CD14-positive monocyte (primary cell): ENCODE data around the gene CACNA1G. TPM values are rescaled to one million over a fixed set of nuclear protein-coding genes. Genes with fewer than 3 reads are reported as not detected.

Source experiments
- DNase-seq, 3 donors: peaks; one replicate each; pipeline ENCODE4 v3.0.0-alpha.2; 2011 to 2022
- H2AFZ ChIP-seq: 2 replicates; pipeline ENCODE4 v1.6.0; 2012; ENCODE audit warnings: mild to moderate bottlenecking, low read depth, low read length, inconsistent platforms; ENCODE audit not compliant: insufficient read depth, poor library complexity, severe bottlenecking
- H3K27ac ChIP-seq, 2 donors: 1 replicate in 1 of 2; 2 replicates in 1 of 2; pipeline ENCODE4 v1.5.1; 2012 to 2013; ENCODE audit warnings: low read length in 2 of 2, control low read depth in 1 of 2, inconsistent platforms in 1 of 2, low read depth in 1 of 2, mild to moderate bottlenecking in 1 of 2
- H3K27me3 ChIP-seq, 2 donors: one replicate each; pipeline versions ENCODE4 v1.6.0 to v1.6.1; 2011 to 2013; ENCODE audit warnings: low read length in 2 of 2; ENCODE audit not compliant: control insufficient read depth in 2 of 2, insufficient read depth in 2 of 2
- H3K36me3 ChIP-seq, 2 donors: replicated peaks in 1 of 2; 1 replicate in 1 of 2; 2 replicates in 1 of 2; pipeline versions ENCODE4 v1.5.1 to v1.6.1; 2012 to 2013; ENCODE audit warnings: low read length in 2 of 2, control low read depth in 1 of 2, inconsistent platforms in 1 of 2, mild to moderate bottlenecking in 1 of 2; ENCODE audit not compliant: insufficient read depth in 2 of 2, control insufficient read depth in 1 of 2
- H3K4me1 ChIP-seq, 2 donors: 1 replicate in 1 of 2; 2 replicates in 1 of 2; pipeline versions ENCODE4 v1.5.1 to v1.6.1; 2012 to 2013; ENCODE audit warnings: low read length in 2 of 2, control low read depth in 1 of 2, inconsistent platforms in 1 of 2, mild to moderate bottlenecking in 1 of 2, moderate library complexity in 1 of 2; ENCODE audit not compliant: insufficient read depth in 2 of 2, control insufficient read depth in 1 of 2
- H3K4me2 ChIP-seq: replicated peaks from 2 replicates; pipeline ENCODE3; 2012; ENCODE audit warnings: low read length, moderate library complexity, mild to moderate bottlenecking; ENCODE audit not compliant: poor library complexity, severe bottlenecking; ENCODE audit errors: extremely low read depth
- H3K4me3 ChIP-seq, 3 experiments: fragments of 200-600 bp in 1 of 3; sonication (generic) in 1 of 3; replicated peaks in 1 of 3; 1 replicate in 2 of 3; 2 replicates in 1 of 3; pipeline ENCODE4 v1.5.1; 2011 to 2013; ENCODE audit warnings: low read length in 3 of 3, mild to moderate bottlenecking in 3 of 3, control low read depth in 2 of 3, low read depth in 2 of 3, inconsistent platforms in 1 of 3, moderate library complexity in 1 of 3
- H3K79me2 ChIP-seq: 2 replicates; pipeline ENCODE4 v1.6.0; 2012; ENCODE audit warnings: mild to moderate bottlenecking, control low read depth, inconsistent platforms, low read length, moderate library complexity; ENCODE audit not compliant: insufficient read depth
- H3K9ac ChIP-seq: 2 replicates; pipeline ENCODE4 v1.6.0; 2017; ENCODE audit warnings: low read length, mild to moderate bottlenecking; ENCODE audit not compliant: insufficient read depth, poor library complexity, severe bottlenecking
- H3K9me3 ChIP-seq, 2 donors: replicated peaks in 1 of 2; 1 replicate in 1 of 2; 2 replicates in 1 of 2; pipeline versions ENCODE4 v1.5.1 to v1.6.1; 2012 to 2013; ENCODE audit warnings: low read length in 2 of 2, control low read depth in 1 of 2; ENCODE audit not compliant: control insufficient read depth in 1 of 2, insufficient read depth in 1 of 2
- H4K20me1 ChIP-seq: 2 replicates; pipeline ENCODE4 v1.6.0; 2012; ENCODE audit warnings: mild to moderate bottlenecking, low read length, control low read depth, moderate library complexity; ENCODE audit not compliant: insufficient read depth
- H3K27ac Mint-ChIP-seq, 7 donors: one replicate each; pipeline ENCODE4 v1.8.0; 2020; ENCODE audit warnings: mild to moderate bottlenecking in 7 of 7, mixed read lengths in 7 of 7, moderate library complexity in 6 of 7, inconsistent platforms in 2 of 7
- H3K27me3 Mint-ChIP-seq, 3 donors: one replicate each; pipeline ENCODE4 v1.8.0; 2021 to 2022; ENCODE audit warnings: low read depth in 3 of 3, mild to moderate bottlenecking in 3 of 3, mixed read lengths in 3 of 3, moderate library complexity in 3 of 3, inconsistent platforms in 1 of 3
- H3K36me3 Mint-ChIP-seq, 2 donors: one replicate each; pipeline ENCODE4 v1.8.0; 2020; ENCODE audit warnings: mixed read lengths in 2 of 2, inconsistent platforms in 1 of 2, mild to moderate bottlenecking in 1 of 2
- H3K4me1 Mint-ChIP-seq: one replicate; pipeline ENCODE4 v1.8.0; 2020; ENCODE audit warnings: mild to moderate bottlenecking, mixed read lengths
- H3K4me3 Mint-ChIP-seq, 2 donors: one replicate each; pipeline ENCODE4 v1.8.0; 2020; ENCODE audit warnings: mild to moderate bottlenecking in 2 of 2, mixed read lengths in 2 of 2, moderate library complexity in 1 of 2
- H3K9me3 Mint-ChIP-seq, 7 donors: one replicate each; pipeline ENCODE4 v1.8.0; 2020 to 2022; ENCODE audit warnings: mixed read lengths in 7 of 7, mild to moderate bottlenecking in 6 of 7, moderate library complexity in 6 of 7, inconsistent platforms in 2 of 7
- CTCF ChIP-seq: fragments of 200-600 bp; IDR thresholded peaks from one replicate; pipeline ENCODE4 v1.8.0; 2022; ENCODE audit warnings: antibody characterized with exemption, mild to moderate bottlenecking
- WGBS: methylation state at CpG from one replicate; pipeline ENCODE4 v1.1.5; 2013; ENCODE audit warnings: missing lambda C conversion rate; ENCODE audit not compliant: insufficient coverage; 5-methylcytosine and 5-hydroxymethylcytosine counted together
- intact Hi-C, 2 donors: fragments of 100-400 bp; cut with micrococcal nuclease; formaldehyde crosslinking; loops; one replicate each; pipeline versions ENCODE4 v1.15.0 to v1.15.1; 2023
- polyA plus RNA-seq, 3 donors: library from polyadenylated mRNA; depleted of rRNA in 1 of 3; unstranded in 2 of 3; stranded (reverse) in 1 of 3; fragments of 300-500 nt in 2 of 3; fragments of >200 nt in 1 of 3; fragmentation: Illumina TruSeq in 2 of 3; gene quantifications; 1 replicate in 2 of 3; 2 replicates in 1 of 3; pipeline ENCODE4 v1.2.3, GENCODE V29; 2012 to 2021

The CACNA1G gene
- polyA plus RNA-seq, 3 donors = 0.03 TPM; not detected in 2

- H4K20me1 ChIP-seq = no peaks in the 10 kb centered on the region
- H3K9me3 ChIP-seq = no peaks in the 10 kb centered on the region
- peaks cover 34 to 50% of the 10 kb centered on the region in 2 donors for H3K4me1 ChIP-seq
- H3K4me3 ChIP-seq = peak overlapping the region in 1 of 3 experiments; percentile 23
- peak overlapping the region; percentile 19 for H2AFZ ChIP-seq
- peaks cover 0 to 3% of the 10 kb centered on the region in 2 donors for H3K36me3 Mint-ChIP-seq
- peaks cover 0 to 3% (median 0%) of the 10 kb centered on the region in 7 donors for H3K9me3 Mint-ChIP-seq
- peak overlapping the region in 5 of 7 donors; percentile 41 to 82 (median 62) for H3K27ac Mint-ChIP-seq
- no peak for DNase-seq
- no peak for TF ChIP-seq CTCF
- peak overlapping the region; percentile 26 for H3K4me2 ChIP-seq
- 77% methylated on average over 6 of the region's 7 CpGs for WGBS
- no peaks in the 10 kb centered on the region for H3K27me3 ChIP-seq
- peaks cover 37% of the 10 kb centered on the region for H3K4me1 Mint-ChIP-seq
- H3K4me3 Mint-ChIP-seq = peak overlapping the region; percentile 48 to 71
- H3K27ac ChIP-seq = peak overlapping the region in 1 of 2 donors; percentile 47
- intact Hi-C loops = no loop called here
- H3K79me2 ChIP-seq = no peaks in the 10 kb centered on the region
- H3K27me3 Mint-ChIP-seq = peaks cover 8 to 22% (median 11%) of the 10 kb centered on the region in 3 donors
- no peaks in the 10 kb centered on the region for H3K36me3 ChIP-seq
- H3K9ac ChIP-seq = peak overlapping the region; percentile 28
Observed at GRCh38 chr17:50619489-50619888, 59.0 kb downstream of the CACNA1G start.

- Histone ChIP-seq H3K27ac (no peak overlapping the region), H3K4me3 (no peak overlapping the region), H2AFZ (no peak overlapping the region), H3K4me2 (no peak overlapping the region), H3K36me3 (no peaks in the 10 kb centered on the region), H3K79me2 (no peaks in the 10 kb centered on the region), H3K27me3 (no peaks in the 10 kb centered on the region), H4K20me1 (no peaks in the 10 kb centered on the region), H3K4me1 (peaks cover 37 to 58% of the 10 kb centered on the region in 2 donors), H3K9me3 (no peaks in the 10 kb centered on the region), H3K9ac (no peak overlapping the region)
- H3K9me3 Mint-ChIP-seq = peaks cover 0 to 3% (median 0%) of the 10 kb centered on the region in 7 donors
- no peak for TF ChIP-seq CTCF
- H3K27ac Mint-ChIP-seq = peak overlapping the region in 3 of 7 donors; percentile 21 to 76 (median 72)
- H3K27me3 Mint-ChIP-seq = peaks cover 6 to 18% (median 11%) of the 10 kb centered on the region in 3 donors
- H3K4me3 Mint-ChIP-seq = peak overlapping the region in 1 of 2 donors; percentile 30
- DNase-seq = no peak
- intact Hi-C loops = loop anchor here (5.0 to 10.0 kb wide), 2 partner anchors 58 to 85 kb away; partner anchors contain the start of genes ANKRD40 (in 1 of the 2) and CACNA1G (in 1 of the 2)
- H3K4me1 Mint-ChIP-seq = peaks cover 39% of the 10 kb centered on the region
- WGBS = no CpG with 5 or more reads among the region's 5 CpGs
- H3K36me3 Mint-ChIP-seq = peaks cover 0 to 3% of the 10 kb centered on the region in 2 donors
Observed at GRCh38 chr17:50620237-50620636, 59.7 kb downstream of the CACNA1G start.
